GM03348 (cell line): ENCODE data around the gene FAM76A.
"Not testable (repeated sequence)": the region's sequence is repeated elsewhere in the genome, so short reads cannot be mapped to it uniquely, and the experiment has no call there.

Experiments
- DNase-seq: peaks from one replicate; pipeline ENCODE4 v3.0.0; 2012; ENCODE audit warnings: low spot score

The FAM76A gene

DNA sequence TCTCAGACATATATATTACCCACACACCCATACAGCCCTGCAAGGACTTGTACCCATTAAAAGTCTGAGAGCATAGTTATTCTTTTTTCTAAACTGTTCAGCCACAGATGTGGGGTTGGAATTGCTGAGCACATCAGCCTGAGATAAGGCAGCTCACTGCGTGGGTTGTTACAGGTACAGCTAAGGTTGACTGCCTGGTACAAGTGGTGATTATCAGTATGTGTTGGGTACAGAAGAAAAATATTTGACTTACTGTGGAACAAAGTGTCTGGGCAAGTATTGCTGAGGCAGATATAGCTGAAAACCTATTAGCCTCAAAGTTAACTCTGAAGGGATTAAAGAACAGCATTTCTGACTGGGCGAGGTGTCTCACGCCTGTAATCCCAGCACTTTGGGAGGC, 52.3 kb downstream of the FAM76A start:
- no peak for DNase-seq

GRCh38 chr1:27779122-27779521, 53.4 kb downstream of the FAM76A start:
- DNase-seq: no peak

DNA sequence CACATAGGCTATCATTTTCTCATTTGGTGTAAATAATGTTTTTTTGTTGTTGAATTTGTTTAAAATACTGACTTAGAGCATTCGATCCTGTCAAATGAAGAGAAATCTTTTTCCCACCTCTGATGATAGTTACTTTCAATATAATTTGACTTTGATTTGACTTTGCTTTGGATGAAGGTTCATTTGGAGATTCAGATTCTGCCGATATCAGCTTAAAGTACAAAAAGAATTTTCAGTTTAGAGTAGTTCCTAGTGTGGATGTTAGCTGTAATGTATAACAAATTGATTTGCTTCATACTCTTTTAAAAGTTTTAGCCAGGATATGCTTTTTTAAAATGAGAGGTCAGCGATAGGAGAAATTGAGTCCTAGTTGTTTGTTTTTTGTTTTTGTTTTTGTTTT, 57.2 kb downstream of the FAM76A start:
- no peak for DNase-seq

- DNase-seq: no peak
Measured at GRCh38 chr1:27784700-27785099, 58.9 kb downstream of the FAM76A start.

DNA sequence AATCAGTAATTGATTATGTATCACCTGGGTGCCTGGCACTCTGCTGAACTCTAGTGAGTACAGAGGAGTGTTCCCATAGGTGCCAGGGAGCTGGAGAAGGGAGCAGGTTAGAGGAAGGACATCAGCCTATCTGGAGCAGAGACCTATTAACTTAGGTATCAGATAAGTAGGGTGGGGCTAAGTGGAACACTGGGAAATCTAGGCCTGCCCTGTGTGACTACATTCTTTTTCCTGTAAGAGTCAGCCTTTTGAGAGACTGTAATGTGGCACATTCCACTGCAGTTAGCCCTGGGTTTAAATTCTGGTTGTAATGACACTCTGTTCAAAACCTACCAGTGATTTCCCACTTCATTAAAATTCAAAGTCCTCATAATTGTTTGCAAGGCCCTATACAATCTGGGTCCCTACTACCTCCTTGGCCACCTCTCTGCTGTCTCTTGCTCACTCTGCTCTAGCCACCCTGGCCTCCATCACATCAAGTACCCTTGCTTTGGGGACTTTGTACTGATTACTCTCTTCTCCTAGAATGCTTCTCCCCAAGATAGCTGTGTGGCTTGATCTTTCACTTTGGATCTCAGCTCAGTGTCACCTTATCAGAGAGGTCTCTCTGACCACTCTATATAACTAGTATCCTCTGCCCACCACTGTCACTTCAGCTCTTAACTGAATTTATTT, 60.2 kb downstream of the FAM76A start:
- peak; percentile 12 for DNase-seq

DNA sequence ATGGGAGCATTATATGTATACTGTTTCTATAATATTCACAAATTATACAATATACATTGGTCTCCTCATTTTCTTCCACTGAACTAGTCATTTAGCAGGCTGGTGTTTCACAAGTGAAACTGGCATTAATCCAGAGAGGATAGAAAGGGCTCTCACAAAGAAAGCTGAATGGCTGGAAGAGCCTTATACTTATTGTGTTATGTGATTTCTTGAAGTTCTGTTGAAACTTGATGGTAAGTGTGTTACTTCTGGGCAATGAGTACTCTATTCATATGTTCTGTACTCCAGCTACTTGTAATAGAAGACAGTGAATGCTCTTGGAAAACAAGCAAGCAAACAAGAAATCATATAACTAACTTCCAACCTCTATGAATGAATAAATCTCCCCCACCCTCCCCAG, 62.1 kb downstream of the FAM76A start:
- DNase-seq: peak; percentile 26

- DNase-seq: no peak
Measured at GRCh38 chr1:27789540-27790041, 63.8 kb downstream of the FAM76A start.

- not testable (repeated sequence) for DNase-seq
Measured at GRCh38 chr1:27790270-27790669, 64.5 kb downstream of the FAM76A start.

DNA sequence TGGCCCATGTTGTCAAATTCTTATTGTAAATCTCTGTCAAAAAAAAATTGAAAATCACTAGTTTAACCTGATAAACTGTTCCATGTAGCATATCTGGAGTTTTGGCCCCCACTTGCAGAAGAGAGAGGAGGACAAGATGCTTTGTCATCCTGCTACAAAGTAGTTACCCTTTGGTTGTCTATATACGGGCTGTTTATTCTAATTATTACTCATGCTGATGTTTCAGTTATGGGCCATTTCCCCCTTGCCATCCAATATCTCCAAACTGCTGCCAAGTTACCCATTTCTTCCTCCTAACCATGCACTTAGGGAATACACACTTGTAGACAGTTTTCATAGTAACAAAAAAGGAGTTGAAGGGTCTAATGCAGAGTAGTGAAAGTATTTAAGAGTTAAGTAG, 69.8 kb downstream of the FAM76A start:
- DNase-seq: no peak

- DNase-seq: no peak
Measured at GRCh38 chr1:27804791-27805190, 79.0 kb downstream of the FAM76A start.

GRCh38 chr1:27806758-27807157, 81.0 kb downstream of the FAM76A start:
- DNase-seq: no peak

DNA sequence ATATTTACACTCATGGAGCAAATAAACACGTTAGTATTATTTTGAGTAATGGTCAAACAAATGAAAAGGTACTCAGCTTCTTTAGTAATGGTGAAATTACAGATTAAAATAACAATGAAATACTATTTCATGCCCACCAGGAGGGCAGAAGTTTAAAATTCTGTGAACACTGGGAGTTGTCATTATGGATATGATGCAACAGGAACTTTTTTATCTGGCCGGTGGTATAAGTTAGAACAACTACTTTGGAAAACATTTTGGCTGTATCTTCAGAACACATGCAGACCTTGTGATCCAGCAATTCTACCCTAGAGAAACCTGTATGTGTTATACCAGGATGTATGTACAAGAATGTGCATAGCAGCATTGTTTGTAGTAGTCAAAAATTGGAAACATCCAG, 81.6 kb downstream of the FAM76A start:
- DNase-seq: no peak

DNA sequence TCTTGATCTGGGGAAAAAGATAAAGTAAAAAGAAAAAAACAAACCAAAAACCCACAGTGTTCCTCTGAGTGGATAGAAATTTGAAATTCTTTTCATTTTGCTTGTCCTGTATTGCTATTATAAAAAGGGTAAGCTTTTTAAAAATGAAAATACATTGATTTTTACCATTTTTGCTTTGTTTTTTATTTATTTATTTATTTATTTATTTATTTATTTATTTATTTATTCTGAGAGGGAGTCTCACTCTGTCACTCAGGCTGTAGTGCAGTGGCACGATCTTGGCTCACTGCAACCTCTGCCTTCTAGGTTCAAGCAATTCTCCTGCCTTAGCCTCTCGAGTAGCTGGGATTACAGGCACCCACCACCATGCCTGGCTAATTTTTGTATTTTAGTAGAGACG, 82.4 kb downstream of the FAM76A start:
- not testable (repeated sequence) for DNase-seq

- no peak for DNase-seq
Measured at GRCh38 chr1:27809883-27810282, 84.1 kb downstream of the FAM76A start.

DNA sequence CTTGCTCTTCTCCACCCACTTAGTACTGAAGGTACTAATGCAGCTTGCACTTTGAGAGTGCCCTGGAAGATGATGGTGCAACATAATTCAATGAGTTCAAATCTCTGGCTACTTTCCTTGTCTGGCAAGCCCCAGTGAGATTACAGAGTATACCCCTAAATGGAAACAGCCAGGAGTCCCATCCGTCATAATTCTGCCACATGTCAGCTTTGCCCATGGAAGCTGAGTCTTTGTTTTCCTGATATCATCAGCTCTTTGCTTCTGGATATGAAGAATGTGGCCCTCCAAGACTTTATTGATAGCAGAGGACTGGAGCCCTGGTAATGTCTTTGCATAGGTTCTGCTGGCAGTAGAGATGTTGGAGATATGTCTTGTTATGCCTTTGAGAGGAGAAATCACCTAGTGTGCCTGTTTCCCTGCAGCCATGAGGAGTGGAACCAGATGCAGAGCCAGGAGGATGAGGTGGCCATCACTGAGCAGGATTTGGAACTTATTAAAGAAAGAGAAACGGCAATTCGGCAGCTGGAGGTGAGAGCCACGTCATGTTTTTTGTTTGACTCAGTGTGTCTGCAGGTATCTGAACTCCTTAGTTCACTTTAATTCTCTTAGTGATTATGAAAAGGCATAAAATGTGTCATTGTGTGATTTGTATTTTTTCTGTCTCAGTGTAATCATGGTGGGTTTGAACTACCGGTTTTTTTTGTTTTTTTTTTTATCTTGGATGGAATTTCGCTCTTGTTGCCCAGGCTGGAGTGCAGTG, 86.2 kb downstream of the FAM76A start:
- no peak for DNase-seq
